Skin epidermis (tissue), 12 donors: ENCODE results near the gene NDUFV3.
"Not testable (repeated sequence)": the region's sequence is repeated elsewhere in the genome, so short reads cannot be mapped to it uniquely, and the experiment has no call there.

ENCODE experiments used
- H3K27ac ChIP-seq, 21 experiments: fragments of 200-600 bp; sonication (generic) in 11 of 21; one replicate each; pipeline ENCODE4 v1.5.0; 2020; ENCODE audit warnings: mild to moderate bottlenecking in 3 of 21, inconsistent platforms in 2 of 21, moderate library complexity in 2 of 21
- H3K4me3 ChIP-seq, 7 experiments: fragments of 200-600 bp; sonication (generic) in 2 of 7; one replicate each; pipeline ENCODE4 v1.5.0; 2020; ENCODE audit warnings: inconsistent platforms in 2 of 7, mild to moderate bottlenecking in 2 of 7, moderate library complexity in 1 of 7

NDUFV3 gene

DNA sequence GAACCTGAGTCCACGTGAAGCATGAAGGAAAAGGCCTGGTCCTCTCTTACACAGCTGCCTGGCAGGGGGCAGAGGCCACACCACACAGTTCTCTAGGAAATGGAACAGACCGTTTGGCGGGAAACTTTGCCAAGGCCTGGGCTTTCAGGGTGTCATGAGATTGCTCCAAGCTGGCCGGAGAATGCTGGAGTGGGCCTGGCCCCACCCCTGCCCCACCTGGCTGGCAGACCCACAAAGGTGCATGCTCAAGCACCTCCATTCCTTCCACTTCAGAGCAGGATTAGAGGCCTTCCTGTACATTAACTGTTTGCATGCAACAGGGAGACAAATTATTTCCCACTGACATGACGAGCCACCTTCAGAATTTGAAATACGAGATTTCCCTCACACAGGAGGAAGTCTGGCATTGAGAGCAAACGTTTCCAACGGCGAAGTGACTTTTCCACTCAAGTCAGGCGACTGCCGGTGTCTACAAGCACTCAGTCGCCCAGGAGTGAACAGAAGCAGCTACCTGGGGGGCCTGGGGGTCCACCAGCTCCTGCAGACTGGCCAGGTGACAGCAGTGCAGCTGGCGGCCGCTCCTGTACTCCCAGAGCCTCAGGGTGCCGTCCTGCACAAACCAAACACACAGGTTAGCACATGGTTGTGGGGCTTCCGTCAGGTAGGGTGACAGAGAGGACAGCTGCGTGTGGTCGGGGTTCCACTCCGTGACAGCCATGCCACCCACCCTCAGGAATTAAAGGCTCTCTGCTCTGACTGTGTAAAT lies 37.8 kb upstream of the NDUFV3 start:
- H3K27ac ChIP-seq, result no peak overlapping the region
- H3K4me3 ChIP-seq, result no peak overlapping the region

DNA sequence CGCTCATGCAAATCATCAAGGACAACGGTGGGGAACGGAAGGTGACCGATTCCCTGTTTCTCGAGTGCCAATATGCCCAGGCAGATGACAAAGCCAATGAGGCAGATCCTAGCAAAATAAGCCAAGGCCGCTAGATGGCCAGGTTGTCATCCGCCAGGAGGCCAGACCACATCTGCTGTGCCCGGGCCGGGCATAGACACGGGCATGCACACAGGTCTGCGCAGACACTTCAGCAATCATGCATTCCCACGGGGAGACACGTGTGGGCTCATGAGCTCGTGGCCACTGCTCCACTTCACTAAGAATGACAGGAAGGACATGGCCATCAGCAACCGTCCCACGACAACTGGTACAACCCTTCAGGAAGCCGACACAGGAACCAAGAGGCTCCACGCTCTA lies 37.2 kb upstream of the NDUFV3 start:
- H3K4me3 ChIP-seq, result no peak overlapping the region
- H3K27ac ChIP-seq, result no peak overlapping the region

DNA sequence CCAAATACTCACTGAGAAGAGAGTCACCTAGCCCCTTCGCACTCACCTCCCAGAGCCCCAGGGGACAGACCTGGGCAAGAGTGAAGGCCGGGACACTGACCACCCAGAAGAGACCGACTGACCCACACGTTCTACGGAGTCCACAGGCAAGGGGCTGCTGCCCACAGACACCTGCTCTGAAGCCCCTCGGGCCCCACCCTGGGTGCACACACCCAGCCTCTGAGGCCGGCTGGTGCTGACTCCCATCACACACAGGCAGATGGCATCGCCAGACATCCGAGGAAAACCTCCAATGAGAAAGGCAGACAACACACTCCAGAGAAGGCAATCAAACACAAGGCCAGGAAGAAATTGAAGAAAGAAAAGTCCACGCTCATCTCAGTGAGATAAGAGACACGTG lies 35.9 kb upstream of the NDUFV3 start:
- H3K27ac ChIP-seq, result no peak overlapping the region
- no peak overlapping the region for H3K4me3 ChIP-seq

DNA sequence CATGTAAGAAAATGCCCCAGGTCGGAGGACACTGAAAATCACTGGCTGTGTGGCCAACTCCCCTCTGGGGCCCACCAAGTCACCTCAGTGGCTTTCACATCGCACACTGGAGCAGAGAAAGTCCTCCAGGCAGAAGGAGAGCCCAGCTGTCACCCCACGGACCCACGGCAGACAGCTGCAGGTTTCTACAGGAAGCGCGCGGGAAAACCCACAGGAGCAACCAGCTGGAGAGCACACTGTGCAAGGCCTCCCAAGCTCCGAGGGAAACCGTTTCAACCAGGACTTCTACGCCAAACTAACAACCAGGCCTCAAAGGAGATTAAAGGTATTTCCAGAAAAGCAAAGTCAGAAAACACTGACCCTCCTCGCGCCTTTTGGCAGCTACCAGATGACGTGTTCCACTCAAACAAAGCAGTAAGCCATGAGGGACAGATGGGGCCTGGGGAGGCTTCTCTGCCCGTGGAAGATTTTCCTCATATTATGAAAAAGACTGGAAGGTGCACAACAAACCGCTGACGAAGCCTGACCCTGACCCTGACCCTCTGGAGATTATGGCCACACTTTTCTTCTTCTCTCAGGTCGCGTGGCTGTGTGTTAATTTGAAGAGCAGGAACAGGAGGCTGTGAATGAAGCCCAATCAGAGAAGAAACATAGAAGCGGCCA lies 34.8 kb upstream of the NDUFV3 start:
- Histone ChIP-seq H3K27ac (no peak overlapping the region), H3K4me3 (no peak overlapping the region)

DNA sequence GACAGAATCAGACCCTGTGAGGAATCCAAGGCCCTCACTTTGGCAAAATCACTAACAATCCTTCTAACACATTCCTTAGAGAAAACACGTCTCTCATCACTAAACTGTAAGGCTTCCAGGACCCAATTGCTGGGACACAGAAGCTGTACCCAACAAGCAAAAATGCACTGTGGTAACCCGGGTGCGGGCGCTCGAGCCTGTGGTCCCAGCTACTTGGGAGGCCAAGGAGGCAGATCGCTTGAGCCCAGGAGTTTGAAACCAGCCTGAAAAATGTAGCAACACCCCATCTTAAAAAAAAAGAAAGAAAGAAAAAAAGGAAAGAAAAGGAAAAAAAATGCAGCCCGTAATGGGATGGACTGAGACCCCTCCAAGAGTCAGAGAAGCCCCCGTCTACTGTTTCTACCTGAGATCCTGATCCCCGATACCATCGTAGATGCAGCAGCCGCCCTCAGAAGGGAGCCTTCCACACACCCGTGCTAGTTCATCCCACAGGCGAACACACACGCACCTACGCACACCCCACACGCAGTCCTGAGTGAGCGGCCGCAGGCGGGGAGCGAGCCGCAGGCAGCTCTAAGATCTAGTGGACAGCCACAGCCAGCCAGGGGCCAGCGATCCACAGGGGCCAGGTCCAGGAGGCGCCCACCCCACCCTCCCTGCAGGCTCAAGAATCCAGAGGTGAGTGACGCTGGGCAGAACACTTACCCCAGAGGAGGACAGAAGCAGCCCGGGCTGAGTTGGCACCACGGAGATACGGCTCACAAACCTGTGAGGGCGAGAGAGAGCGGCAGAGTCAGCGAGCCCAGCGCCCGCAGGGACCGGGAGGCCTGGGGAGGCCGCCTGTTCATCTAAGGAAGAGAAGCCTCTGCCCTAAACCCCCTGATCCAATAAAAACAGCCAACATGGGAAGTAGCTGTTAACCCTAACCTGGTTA lies 33.9 kb upstream of the NDUFV3 start:
- no peak overlapping the region for H3K4me3 ChIP-seq
- no peak overlapping the region for H3K27ac ChIP-seq

DNA sequence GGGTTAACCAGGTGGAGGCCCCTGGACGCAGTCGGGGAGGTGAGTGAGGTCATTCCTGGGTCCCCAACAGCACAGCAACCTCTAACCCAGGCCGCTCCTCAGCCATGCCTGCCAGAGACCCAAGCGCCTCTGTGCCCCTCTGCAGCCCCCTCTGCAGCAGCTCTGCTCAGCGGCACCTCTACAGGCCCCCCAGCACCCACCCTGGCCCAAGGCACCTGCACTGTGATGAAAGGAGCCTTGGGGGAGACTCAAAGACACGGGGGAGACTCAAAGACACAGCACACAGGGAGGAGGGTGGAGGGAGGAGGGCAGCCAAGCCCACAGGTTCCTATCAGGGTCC lies 33.2 kb upstream of the NDUFV3 start:
- Histone ChIP-seq H3K27ac (no peak overlapping the region), H3K4me3 (no peak overlapping the region)

DNA sequence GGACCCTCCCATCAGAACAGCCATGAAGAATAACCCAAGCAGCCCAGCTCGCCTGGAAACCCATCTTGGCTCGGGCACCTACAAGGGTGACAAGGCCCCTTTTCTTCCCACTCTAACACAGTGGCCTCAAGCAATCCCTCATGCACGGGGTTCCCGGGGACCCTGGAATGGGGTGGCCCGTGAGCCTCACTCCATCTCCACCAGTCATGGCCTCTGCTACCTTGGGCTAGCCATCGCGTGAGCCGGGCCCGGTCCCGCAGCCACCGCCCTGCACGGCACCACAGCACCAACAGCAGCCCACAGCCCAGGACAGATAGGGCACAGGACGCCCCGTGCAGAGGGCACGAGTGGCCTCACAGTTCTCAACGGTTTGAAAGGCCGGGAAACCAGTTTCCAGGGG lies 32.8 kb upstream of the NDUFV3 start:
- H3K4me3 ChIP-seq, result no peak overlapping the region
- H3K27ac ChIP-seq, result no peak overlapping the region

DNA sequence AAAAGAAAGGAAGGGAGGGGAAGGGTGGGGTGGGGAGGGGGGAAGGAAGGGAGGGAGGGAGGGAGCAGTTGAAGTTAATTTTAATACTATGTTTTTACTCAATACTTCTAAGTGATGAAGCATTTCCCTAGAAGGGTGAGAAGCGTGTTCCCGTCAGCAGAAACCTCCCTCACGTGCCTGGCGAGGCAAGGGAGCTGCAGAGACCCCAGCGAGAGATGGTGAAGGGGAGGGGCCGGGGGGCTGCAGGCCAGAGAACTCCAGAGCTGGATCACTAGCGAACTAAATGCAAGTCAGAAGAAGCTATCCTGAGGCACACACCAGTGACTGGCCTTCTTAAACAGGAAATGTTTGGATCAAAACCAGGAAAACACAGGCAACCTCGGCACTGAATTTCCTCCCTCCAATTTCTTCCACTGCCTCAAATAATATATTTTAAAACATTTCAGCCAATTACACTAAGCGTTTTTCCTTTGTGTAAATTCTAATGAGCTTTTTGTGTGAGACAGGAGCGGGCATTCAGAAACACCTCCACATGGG lies 31.7 kb upstream of the NDUFV3 start:
- no peak overlapping the region for H3K4me3 ChIP-seq
- peak overlapping the region in 1 of 21 experiments; percentile 3 for H3K27ac ChIP-seq

DNA sequence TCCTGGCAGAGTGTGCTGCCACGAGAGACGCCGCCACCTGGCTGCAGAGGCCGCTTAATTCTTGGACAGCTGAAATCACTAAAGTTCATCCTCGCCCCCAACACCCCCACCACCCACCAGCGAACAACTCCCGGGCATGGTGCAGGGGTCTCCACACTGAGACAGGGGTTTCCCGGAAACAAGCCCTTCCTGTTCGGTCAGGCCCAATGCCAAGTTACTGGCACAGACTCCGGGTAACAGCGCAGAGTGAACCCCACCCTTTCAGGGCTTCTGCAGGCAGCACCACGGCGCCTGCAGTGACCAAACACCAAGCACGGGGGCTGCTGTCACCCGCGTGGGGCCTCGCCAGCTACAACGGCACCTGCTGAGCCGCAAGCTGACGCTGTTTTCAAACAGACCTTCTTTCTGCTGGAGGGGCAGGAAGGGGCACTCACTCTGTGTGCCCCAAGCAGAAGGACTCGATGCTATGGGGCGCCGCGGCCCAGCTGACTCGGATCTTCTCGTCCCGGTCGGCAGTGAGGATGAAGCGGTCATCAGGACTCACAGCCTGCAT lies 31.2 kb upstream of the NDUFV3 start:
- no peak overlapping the region for H3K4me3 ChIP-seq
- H3K27ac ChIP-seq, result peak overlapping the region in 1 of 21 experiments; percentile 3

DNA sequence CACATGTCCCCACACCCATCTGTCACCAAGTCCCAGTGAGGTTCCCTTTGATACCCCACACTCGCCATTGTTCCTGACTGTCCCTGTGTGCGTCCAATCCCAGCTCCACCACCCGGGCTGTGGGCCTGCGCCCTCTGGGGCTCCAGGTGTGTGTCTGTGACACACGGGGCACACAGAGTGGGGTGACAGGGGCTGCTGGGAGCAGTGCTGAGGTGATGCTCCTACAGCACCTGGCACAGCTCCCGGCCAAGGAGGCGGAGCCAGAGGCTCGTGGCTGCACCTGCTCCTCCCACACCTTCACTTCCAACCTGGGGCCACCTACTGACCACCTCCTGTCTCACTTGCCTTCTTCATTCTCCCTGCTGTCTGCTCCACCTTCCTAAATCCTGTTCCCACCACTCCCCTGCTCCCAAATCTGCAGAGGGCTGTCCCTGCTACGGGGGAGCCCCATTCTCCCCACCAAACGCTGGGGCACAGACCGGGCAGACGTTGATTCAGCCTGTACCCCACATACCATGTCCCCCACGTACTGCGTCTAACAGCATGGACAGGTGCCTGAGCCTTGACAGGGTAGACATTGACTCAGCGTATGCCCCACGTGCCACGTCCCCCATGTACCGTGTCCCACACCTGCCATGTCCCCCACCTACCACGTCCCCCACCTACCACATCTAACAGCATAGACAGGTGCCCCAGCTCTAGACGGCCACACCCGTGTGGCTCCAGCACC lies 30.2 kb upstream of the NDUFV3 start:
- Histone ChIP-seq H3K4me3 (no peak overlapping the region), H3K27ac (no peak overlapping the region)

DNA sequence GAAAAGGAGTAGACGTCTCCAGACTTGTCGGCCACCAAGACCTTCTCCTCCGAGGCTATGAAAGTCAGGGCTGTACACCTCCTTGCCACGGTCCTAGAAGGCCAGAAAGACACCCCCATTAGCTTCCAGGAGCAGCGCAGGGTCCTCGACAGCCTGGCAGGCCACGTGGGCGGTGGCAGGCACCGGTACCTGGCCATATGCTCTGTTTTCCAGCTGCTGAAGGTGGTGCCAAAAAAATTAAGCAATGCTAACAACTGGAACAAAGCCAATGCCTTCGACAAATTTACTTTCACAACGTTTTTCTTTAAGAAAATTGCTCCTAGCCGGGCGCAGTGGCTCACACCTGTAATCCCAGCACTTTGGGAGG lies 29.6 kb upstream of the NDUFV3 start:
- Histone ChIP-seq H3K27ac (no peak overlapping the region), H3K4me3 (no peak overlapping the region)

DNA sequence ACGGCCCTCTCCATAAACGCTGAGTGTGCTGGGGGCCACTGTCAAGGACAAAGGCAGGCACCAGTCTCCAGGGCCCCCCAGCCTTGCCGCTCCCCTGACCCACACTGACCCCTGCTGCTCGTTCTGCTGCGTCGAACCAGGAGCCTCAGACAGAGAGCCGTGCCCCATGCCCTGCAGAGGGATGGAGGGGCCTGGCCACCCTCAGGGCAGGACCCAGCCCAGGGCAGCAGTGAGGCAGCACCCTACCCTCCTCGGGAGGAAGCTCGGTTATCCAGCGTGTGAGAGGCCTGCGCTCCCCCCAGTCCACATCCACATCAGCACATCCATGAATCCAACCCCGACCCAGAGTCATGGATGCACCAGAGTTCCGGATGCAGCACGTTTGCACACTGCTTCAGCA lies 28.8 kb upstream of the NDUFV3 start:
- no peak overlapping the region for H3K27ac ChIP-seq

DNA sequence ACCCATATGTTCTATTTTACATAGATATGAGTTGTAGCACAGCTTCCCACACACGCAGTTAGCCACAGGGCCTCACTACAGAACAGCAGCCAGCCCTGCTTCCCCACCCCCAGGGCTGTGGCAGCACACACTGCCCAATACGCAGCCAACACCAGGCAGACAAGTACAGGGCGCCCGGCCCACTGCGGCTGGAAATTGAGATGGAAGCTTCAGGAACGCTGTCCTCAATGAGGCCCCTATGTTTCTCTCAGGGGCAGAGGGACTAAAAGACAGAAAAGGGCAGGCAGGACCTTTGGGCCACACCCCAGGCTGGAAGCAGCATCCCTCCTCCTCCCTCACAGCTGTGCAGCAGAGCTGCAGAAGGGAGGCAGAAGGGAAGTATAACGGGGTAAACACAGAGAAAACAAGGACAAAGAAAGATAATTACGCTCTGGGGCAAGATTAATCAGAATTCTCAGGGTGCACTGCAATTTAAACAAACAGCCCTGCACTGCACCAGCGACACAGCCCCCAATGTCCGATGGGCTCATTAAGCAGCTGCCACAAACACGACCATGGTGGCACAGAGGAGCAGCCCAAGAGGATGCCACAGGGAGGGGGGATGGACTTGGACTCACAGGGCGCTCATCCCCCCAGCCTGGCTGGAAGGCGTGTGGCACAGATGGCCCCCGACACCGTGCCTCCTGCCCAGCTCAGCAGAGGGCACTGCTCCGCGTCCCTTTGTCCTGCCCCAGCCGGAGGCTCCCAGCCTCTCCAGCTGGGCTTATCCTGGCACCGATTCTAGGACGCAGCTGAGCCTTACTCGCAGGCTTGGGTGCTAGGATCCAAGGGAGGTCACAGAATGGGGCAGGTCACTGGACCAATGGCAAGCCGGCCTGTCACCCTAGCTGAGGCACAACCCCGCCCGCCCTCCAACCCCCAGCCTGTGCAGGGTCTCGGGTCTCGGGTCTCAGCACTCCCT lies 28.0 kb upstream of the NDUFV3 start:
- no peak overlapping the region for H3K27ac ChIP-seq
- no peak overlapping the region for H3K4me3 ChIP-seq

More for the DNA sequence above, 28.8 kb upstream of the NDUFV3 start:
- no peak overlapping the region for H3K4me3 ChIP-seq

DNA sequence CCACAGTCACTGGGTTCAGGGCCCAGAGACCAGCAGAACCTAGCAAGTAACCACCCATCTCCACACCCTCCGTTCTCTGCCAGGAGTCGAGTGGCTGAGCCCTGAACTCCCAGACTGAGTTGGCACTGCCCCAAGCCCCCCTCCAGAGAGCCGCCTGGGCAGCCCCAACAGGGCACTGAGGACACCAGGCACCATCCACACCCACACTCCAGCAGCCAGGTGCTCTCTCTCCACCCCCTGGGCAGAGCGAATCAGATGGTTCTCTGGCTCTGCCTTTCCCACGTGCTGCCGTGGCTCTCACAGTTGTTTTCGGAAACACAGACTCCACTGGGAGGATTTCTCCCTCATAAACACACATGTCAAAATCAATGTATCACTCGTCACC lies 27.3 kb upstream of the NDUFV3 start:
- H3K27ac ChIP-seq, result no peak overlapping the region
- no peak overlapping the region for H3K4me3 ChIP-seq

DNA sequence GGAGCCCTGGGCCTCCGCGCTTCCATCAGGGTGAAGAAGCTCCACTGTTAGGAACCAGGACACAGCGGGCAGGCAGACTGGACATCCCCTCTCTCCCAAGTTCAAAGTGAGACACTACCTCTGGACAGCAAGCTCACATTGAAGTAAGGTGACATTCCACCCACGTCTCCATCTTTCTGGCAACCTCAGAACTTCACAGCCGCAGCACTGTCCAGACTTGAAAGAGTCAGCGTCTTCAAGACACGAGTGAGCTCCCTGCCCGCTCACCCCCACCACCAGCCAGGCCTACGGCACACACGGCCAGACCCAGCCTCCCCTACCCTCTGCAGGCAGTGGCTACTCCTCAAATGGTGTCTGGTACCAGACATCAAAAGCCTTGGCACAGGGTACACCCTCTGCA lies 24.9 kb upstream of the NDUFV3 start:
- no peak overlapping the region for H3K27ac ChIP-seq
- H3K4me3 ChIP-seq, result no peak overlapping the region

DNA sequence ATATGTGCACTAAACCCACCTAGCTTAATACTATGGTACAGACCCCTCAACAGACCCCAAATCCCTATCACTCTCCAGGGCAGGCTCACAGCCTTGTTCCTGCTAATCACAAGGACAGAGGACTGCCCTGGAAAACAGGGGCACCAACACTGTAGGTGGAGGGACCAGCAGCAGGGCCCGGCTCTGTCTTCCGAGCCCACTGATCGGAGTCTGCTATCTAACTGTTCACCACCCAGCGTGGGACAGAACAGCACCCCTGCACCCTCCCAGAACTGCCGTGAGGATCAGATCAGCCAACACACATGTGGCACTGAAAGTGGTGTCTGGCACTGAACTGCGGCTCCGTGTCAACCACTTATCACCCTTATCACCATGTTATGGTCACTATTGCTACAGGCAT lies 20.0 kb upstream of the NDUFV3 start:
- H3K27ac ChIP-seq, result no peak overlapping the region

DNA sequence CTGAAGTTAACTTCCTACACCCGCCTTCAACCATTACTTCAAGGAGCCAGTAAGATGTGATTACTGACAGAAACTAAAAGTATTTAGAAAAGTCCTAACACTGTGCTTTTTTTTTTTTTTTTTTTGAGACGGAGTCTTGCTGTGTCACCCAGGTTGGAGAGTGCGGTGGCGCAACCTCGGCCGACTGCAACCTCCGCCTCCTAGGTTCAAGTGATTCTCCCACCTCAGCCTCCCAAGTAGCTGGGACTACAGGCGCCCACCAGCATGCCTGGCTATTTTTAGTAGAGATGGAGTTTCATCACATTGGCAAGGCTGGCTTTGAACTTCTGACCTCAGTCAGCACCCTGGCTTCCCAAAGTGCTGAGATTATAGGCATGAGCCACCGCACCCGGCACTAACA lies 17.3 kb upstream of the NDUFV3 start:
- H3K4me3 ChIP-seq, H3K27ac ChIP-seq: not testable (repeated sequence)

More for the DNA sequence above, 20.0 kb upstream of the NDUFV3 start:
- no peak overlapping the region for H3K4me3 ChIP-seq

DNA sequence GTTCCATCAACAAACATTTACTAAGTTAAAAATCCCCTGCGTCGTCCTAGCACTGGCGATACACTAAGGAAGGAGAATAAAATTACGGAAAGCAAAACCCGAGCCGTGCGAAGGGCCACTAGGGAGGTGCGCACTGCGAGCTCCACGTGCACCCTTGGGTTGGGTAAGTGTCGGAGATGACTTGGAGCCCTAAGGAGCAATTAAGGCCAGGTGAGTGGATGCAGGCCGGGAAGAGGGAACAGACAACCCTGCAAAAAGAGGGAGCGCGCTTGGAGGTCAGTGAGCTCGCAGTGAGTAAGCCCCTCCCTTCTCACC lies 14.5 kb upstream of the NDUFV3 start:
- peak overlapping the region in 20 of 21 experiments; percentile 77 to 98 (median 88) for H3K27ac ChIP-seq
- peak overlapping the region; percentile 93 to 100 (median 99) for H3K4me3 ChIP-seq
